Activated CD8-positive, alpha-beta T cell treated with anti-CD3 and anti-CD28 coated beads, Interleukin-2, amount 10 ng/mL, durations not matched to agents 7 days and 5 days (primary cell): ENCODE data around the gene SLC17A9. TPM values are rescaled to one million over a fixed set of nuclear protein-coding genes. Genes with fewer than 3 reads are reported as not detected.
A peak's percentile ranks its signal among the peaks of the same experiment; 100 is the strongest.

Source experiments
- ATAC-seq: fragments of 150-1000 bp; cut with Tn5 transposase; one replicate; pipeline ENCODE4 v1.10.0; 2021; ENCODE audit warnings: moderate library complexity
- CTCF ChIA-PET: fragments of 350-600 bp; sonication (Branson Sonifier 250); formaldehyde crosslinking; loops from one replicate; lab custom pipeline; 2021; ENCODE audit warnings: antibody characterized with exemption; lab: Charles Lee
- POLR2A ChIA-PET: fragments of 350-600 bp; sonication (Branson Sonifier 250); formaldehyde crosslinking; loops from one replicate; lab custom pipeline; 2021; ENCODE audit warnings: antibody characterized with exemption; lab: Charles Lee
- DNase-seq: peaks from one replicate; pipeline ENCODE4 v3.0.0-alpha.2; 2020
- H3K27ac Mint-ChIP-seq: one replicate; pipeline ENCODE4 v1.8.0; 2021; ENCODE audit warnings: mild to moderate bottlenecking, mixed read lengths
- H3K27me3 Mint-ChIP-seq: one replicate; pipeline ENCODE4 v1.8.0; 2021; ENCODE audit warnings: low read depth, mixed read lengths
- H3K36me3 Mint-ChIP-seq: one replicate; pipeline ENCODE4 v1.8.0; 2021; ENCODE audit warnings: low read depth, mixed read lengths
- H3K4me1 Mint-ChIP-seq: one replicate; pipeline ENCODE4 v1.8.0; 2021; ENCODE audit warnings: low read depth, mixed read lengths
- H3K4me3 Mint-ChIP-seq: one replicate; pipeline ENCODE4 v1.8.0; 2021; ENCODE audit warnings: mild to moderate bottlenecking, mixed read lengths
- H3K9me3 Mint-ChIP-seq: one replicate; pipeline ENCODE4 v1.8.0; 2022; ENCODE audit warnings: mixed read lengths; ENCODE audit not compliant: insufficient read depth
- total RNA-seq, 2 experiments: library from RNA; stranded (reverse); gene quantifications; one replicate each; pipeline ENCODE4 v1.2.3, GENCODE V29; 2021

The SLC17A9 gene
- total RNA-seq, 2 experiments from 2014 or later, result 57.8 to 69.7 TPM

DNA sequence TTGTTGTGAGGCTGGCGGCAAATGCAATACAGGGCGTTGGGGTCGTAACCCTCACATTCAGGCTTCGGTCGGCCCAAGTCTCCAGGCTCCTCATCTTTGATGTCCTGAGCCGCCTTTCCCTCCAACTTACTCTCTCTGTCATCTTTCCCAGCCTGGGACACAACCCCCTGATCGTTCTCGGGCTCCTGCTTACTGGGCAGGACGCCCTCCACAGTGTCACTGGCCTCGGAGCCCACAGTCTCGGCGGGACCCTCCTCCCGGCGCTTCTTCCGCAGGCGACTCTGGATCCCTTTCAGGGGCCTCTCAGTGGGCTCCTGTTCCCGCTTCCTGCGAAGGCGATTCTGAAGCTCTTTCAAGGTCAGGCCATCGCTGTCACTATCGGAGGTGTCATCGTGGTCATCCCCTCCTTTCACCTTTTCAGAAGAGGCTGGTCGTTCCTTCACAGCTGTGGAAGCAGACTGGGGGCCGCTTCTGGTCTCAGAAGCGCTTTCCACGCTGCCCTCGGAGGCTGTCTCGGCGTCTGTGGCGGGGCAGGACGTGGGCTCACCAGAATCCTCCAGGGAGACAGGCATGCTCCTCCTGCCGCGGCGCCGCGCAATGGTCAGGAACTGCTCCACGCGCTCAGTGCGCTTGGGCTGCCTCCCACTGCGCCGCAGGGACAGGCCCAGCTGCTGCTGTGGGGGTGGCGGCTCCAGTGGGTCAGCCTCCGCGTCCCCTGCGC, 41.6 kb upstream of the SLC17A9 start:
- Mint-ChIP-seq H3K36me3 (peaks cover 63% of the 10 kb centered on the region), H3K27me3 (no peaks in the 10 kb centered on the region), H3K4me3 (no peak overlapping the region), H3K27ac (no peak overlapping the region), H3K9me3 (no peaks in the 10 kb centered on the region), H3K4me1 (peaks cover 49% of the 10 kb centered on the region)
- POLR2A ChIA-PET, result interaction anchor here (0.9 to 1.8 kb wide), 2 partner anchors 14 to 18 kb away, joined by 3 to 5 read pairs; no protein-coding TSS in a partner anchor
- CTCF ChIA-PET, result interaction anchor here (1.9 kb wide), 1 partner anchor 10 kb away, joined by 8 read pairs; no protein-coding TSS in a partner anchor
- ATAC-seq, result no peak
- DNase-seq, result no peak

DNA sequence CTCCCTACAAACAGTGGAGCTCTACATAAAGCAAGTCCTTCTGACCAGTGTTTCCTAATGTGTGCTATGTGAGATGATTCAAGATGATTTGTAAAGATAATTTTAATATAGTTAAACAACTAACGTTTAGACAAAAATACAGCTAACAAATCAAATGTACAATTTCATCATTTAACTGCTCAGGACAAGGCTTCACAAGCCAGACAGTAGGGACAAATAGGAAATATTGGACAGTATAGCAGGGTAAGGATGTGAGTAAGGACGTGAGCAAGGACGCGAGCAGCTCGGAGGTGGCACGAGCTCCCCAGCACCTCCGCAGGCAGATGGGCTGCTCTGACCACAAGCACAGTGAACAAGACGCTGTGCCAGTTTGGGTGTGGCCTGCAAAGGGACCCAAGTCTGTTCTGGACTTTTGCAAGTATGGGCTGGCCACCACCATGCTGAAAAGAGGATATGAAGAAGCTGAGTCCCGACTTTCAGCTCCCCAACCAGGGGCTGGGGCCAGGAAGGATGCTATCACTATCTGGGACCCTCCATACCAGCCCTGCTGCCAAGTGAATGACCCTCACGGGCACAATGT, 40.7 kb upstream of the SLC17A9 start:
- no peaks in the 10 kb centered on the region for H3K9me3 Mint-ChIP-seq
- H3K36me3 Mint-ChIP-seq, result peaks cover 59% of the 10 kb centered on the region
- no peaks in the 10 kb centered on the region for H3K27me3 Mint-ChIP-seq
- ChIA-PET CTCF (interaction anchor here (0.8 to 1.9 kb wide), 3 partner anchors 9 to 35 kb away, joined by 3 to 8 read pairs (median 3); no protein-coding TSS in a partner anchor), POLR2A (interaction anchor here (0.9 to 1.8 kb wide), 2 partner anchors 13 to 18 kb away, joined by 3 to 5 read pairs; no protein-coding TSS in a partner anchor)
- no peak overlapping the region for H3K4me3 Mint-ChIP-seq
- H3K4me1 Mint-ChIP-seq, result peaks cover 56% of the 10 kb centered on the region
- ATAC-seq, result no peak
- DNase-seq, result no peak
- no peak overlapping the region for H3K27ac Mint-ChIP-seq

- peaks cover 60% of the 10 kb centered on the region for H3K36me3 Mint-ChIP-seq
- POLR2A ChIA-PET, result interaction anchor here (1.3 kb wide), 1 partner anchor 10 kb away, joined by 3 read pairs; no protein-coding TSS in a partner anchor
- H3K27ac Mint-ChIP-seq, result no peak overlapping the region
Measured at GRCh38 chr20:62913043-62913630, 39.4 kb upstream of the SLC17A9 start.

DNA sequence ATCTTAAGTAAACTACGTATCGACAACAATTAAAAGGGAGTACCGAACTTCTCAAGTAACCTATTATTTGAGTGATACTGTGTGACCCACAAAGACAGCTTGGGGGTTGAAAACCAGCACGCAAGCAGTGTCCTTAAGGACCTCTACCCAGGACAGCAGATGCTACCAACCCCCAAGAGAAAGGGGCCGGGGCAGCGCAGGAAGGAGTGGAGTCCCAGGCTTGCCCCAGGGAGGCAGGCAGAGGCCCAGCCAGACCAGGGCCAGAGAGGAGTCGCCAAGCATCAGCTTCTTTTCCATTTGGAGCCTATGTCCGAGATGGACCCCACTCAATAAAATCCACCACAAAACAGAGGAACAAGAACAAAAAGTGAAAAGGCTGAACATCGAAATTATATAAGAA, 38.1 kb upstream of the SLC17A9 start:
- H3K9me3 Mint-ChIP-seq, result no peaks in the 10 kb centered on the region
- H3K36me3 Mint-ChIP-seq, result peaks cover 58% of the 10 kb centered on the region
- peaks cover 67% of the 10 kb centered on the region for H3K4me1 Mint-ChIP-seq
- ChIA-PET CTCF (interaction anchor here (3.8 to 13.5 kb wide), 3 partner anchors 7 to 14 kb away, joined by 15 to 182 read pairs (median 105); partner anchors contain the start of gene DIDO1), POLR2A (interaction anchor here (0.6 to 1.6 kb wide), 5 partner anchors 10 to 23 kb away, joined by 3 to 6 read pairs (median 3); no protein-coding TSS in a partner anchor)
- ATAC-seq, result no peak
- DNase-seq, result no peak
- no peak overlapping the region for H3K4me3 Mint-ChIP-seq
- no peaks in the 10 kb centered on the region for H3K27me3 Mint-ChIP-seq
- H3K27ac Mint-ChIP-seq, result peak overlapping the region; percentile 39

More at GRCh38 chr20:62913043-62913630, 39.4 kb upstream of the SLC17A9 start:
- no peak for DNase-seq
- ATAC-seq, result no peak
- CTCF ChIA-PET, result interaction anchor here (13.5 kb wide), 1 partner anchor 12 kb away, joined by 182 read pairs; no protein-coding TSS in a partner anchor
- Mint-ChIP-seq H3K27me3 (no peaks in the 10 kb centered on the region), H3K9me3 (no peaks in the 10 kb centered on the region), H3K4me1 (peaks cover 61% of the 10 kb centered on the region), H3K4me3 (no peak overlapping the region)

- DNase-seq, result peak; percentile 65
- Mint-ChIP-seq H3K27me3 (no peaks in the 10 kb centered on the region), H3K9me3 (no peaks in the 10 kb centered on the region), H3K4me3 (peak overlapping the region; percentile 44), H3K27ac (peak overlapping the region; percentile 70), H3K4me1 (peaks cover 70% of the 10 kb centered on the region), H3K36me3 (peaks cover 54% of the 10 kb centered on the region)
- CTCF ChIA-PET, result interaction anchor here (3.8 to 13.5 kb wide), 4 partner anchors 7 to 21 kb away, joined by 15 to 182 read pairs (median 102); partner anchors contain the start of genes DIDO1 and GID8
- ATAC-seq, result peak; percentile 42
- POLR2A ChIA-PET, result interaction anchor here (1.1 to 1.6 kb wide), 4 partner anchors 10 to 22 kb away, joined by 3 to 6 read pairs (median 4); no protein-coding TSS in a partner anchor
Measured at GRCh38 chr20:62914970-62915457, 37.5 kb upstream of the SLC17A9 start.

DNA sequence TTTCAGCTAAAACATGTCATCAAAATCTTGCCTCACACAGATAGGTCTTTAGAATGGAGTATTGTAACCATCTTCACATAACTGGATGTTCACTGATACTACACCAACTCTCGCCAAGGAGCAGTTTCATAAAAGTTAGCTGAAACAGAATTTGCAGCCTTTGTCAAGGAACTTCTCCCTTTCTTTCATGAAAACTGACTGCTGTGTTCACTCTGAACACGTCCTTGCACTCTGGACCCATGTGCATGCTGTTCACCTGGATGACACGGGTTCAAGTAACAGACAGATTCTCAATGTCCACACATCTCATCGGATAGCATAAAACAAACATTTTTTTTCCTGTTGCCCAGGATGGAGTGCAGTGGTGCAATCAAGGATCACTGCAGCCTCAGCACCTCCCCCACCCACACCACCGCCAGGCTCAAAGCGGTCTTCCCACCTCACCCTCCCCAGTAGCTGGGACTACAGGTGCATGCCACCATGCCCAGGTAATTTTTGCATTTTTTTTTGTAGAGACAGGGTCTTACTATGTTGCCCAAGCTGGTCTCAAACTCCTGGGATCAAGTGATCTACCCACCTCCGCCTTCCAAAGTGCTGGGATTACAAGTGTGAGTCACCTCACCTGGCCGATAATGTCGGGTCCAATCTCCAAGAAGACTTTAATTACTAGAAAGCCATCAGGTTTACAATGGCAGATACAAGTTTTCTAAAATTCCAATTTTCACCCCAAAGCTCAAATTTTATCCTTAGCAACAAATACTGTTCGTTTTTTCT, 35.6 kb upstream of the SLC17A9 start:
- Mint-ChIP-seq H3K36me3 (peaks cover 39% of the 10 kb centered on the region), H3K4me3 (peak overlapping the region; percentile 80), H3K27ac (peak overlapping the region; percentile 96), H3K9me3 (no peaks in the 10 kb centered on the region), H3K27me3 (no peaks in the 10 kb centered on the region), H3K4me1 (peaks cover 80% of the 10 kb centered on the region)
- CTCF ChIA-PET, result interaction anchor here (0.8 to 13.5 kb wide), 8 partner anchors 9 to 92 kb away, joined by 3 to 182 read pairs (median 11); partner anchors contain the start of genes DIDO1 and GID8
- ATAC-seq, result no peak
- POLR2A ChIA-PET, result interaction anchor here (0.6 to 2.2 kb wide), 4 partner anchors 9 to 121 kb away, joined by 3 to 9 read pairs (median 4); partner anchors contain the start of gene MRGBP
- DNase-seq, result no peak

GRCh38 chr20:62917720-62918119, 34.8 kb upstream of the SLC17A9 start:
- Mint-ChIP-seq H3K36me3 (peaks cover 38% of the 10 kb centered on the region), H3K27me3 (no peaks in the 10 kb centered on the region), H3K4me3 (peak overlapping the region; percentile 80), H3K9me3 (no peaks in the 10 kb centered on the region), H3K27ac (peak overlapping the region; percentile 96), H3K4me1 (peaks cover 83% of the 10 kb centered on the region)
- no peak for DNase-seq
- no peak for ATAC-seq
- ChIA-PET POLR2A (interaction anchor here (0.8 to 3.0 kb wide), 9 partner anchors 9 to 56 kb away, joined by 3 to 19 read pairs (median 7); partner anchors contain the start of genes DIDO1, GID8 and TCFL5), CTCF (interaction anchor here (0.8 to 13.5 kb wide), 11 partner anchors 10 to 91 kb away, joined by 3 to 182 read pairs (median 6); partner anchors contain the start of gene GID8)

DNA sequence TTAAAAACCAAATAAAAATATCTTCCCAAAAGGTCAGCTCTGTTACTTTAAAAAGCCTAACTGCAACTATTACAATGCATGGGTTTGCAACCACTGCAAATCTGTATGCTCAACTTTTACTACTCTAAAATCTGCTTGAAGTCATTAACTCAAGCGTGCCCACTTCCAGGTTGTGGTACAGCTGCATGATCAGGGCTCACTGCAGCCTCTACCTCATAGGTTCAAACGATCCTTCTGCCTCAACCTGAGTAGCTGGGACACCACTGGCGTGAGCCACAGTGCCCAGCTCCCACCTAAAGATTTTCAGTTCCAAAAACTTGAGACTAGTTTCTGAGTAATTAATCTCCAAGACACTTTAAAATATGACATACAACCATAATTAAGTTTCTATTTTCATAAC, 34.4 kb upstream of the SLC17A9 start:
- ChIA-PET CTCF (interaction anchor here (0.8 to 13.5 kb wide), 11 partner anchors 9 to 91 kb away, joined by 3 to 182 read pairs (median 6); partner anchors contain the start of gene GID8), POLR2A (interaction anchor here (0.6 to 3.0 kb wide), 10 partner anchors 9 to 57 kb away, joined by 3 to 19 read pairs (median 6); partner anchors contain the start of genes DIDO1, GID8 and TCFL5)
- DNase-seq (peak; percentile 84), ATAC-seq (peak; percentile 66)
- Mint-ChIP-seq H3K4me3 (peak overlapping the region; percentile 80), H3K4me1 (peaks cover 85% of the 10 kb centered on the region), H3K9me3 (no peaks in the 10 kb centered on the region), H3K27me3 (no peaks in the 10 kb centered on the region), H3K27ac (peak overlapping the region; percentile 96), H3K36me3 (peaks cover 36% of the 10 kb centered on the region)

DNA sequence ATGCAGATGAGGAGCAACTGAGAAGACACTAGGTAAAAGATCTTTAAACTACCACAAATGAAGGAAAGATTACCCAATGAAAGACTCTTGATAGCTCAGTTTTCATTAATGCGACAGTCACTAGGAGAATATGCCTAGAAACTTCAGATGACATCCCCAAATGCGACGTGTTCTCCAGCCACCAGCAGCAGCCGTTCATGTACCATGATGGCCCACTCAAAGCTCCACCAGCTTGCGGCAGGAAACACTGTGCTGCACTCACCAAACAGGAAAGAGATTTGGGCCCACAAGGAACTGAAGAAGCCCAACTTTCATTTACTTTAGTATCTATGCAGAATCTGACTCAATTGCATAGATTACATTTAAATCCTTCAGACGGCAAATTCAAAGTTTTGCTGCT, 33.7 kb upstream of the SLC17A9 start:
- Mint-ChIP-seq H3K9me3 (no peaks in the 10 kb centered on the region), H3K27me3 (no peaks in the 10 kb centered on the region), H3K4me3 (peak overlapping the region; percentile 80), H3K4me1 (peaks cover 91% of the 10 kb centered on the region), H3K36me3 (peaks cover 35% of the 10 kb centered on the region), H3K27ac (peak overlapping the region; percentile 96)
- ATAC-seq, result peak; percentile 57
- CTCF ChIA-PET, result interaction anchor here (1.2 to 13.5 kb wide), 9 partner anchors 9 to 58 kb away, joined by 3 to 182 read pairs (median 6); partner anchors contain the start of gene GID8
- peak; percentile 82 for DNase-seq
- POLR2A ChIA-PET, result interaction anchor here (0.6 to 3.0 kb wide), 8 partner anchors 8 to 35 kb away, joined by 3 to 19 read pairs (median 8); partner anchors contain the start of genes DIDO1 and GID8
